ENCODE measurements around the gene CARD11.
"Not testable (repeated sequence)": the region's sequence is repeated elsewhere in the genome, so short reads cannot be mapped to it uniquely, and the experiment has no call there.

CARD11 gene

DNA sequence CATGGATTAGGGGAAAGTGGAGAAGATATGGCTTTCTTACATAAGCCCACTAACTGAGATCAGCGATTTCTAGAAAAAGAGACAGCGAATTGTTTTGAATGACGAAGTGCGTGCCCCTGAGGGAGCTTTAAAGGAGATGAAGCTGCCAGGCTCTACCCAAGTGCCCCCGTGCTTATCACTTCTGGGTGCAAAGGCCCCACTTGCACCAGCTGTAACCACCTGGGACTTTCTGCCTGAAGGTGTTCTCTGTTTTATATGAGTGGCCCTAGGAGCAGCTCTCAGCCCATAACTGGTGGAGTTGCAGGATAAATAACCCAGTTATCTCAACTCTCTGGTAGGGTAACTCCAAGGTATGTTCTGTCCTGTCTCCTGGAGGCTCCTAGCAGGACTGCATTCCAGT, 20.4 kb upstream of the CARD11 start:
- DNase-seq (ENCODE audit: low read depth in 3 of 3): no peak

- DNase-seq (ENCODE audit: low read depth in 3 of 3): peak; percentile 57 to 77 (median 70)
Observed at GRCh38 chr7:3063016-3063753, 19.5 kb upstream of the CARD11 start.

- DNase-seq (ENCODE audit: low read depth in 3 of 3): no peak
Observed at GRCh38 chr7:3057066-3057420, 13.4 kb upstream of the CARD11 start.

GRCh38 chr7:3056234-3057065, 12.8 kb upstream of the CARD11 start:
- DNase-seq (ENCODE audit: low read depth in 3 of 3): no peak

DNA sequence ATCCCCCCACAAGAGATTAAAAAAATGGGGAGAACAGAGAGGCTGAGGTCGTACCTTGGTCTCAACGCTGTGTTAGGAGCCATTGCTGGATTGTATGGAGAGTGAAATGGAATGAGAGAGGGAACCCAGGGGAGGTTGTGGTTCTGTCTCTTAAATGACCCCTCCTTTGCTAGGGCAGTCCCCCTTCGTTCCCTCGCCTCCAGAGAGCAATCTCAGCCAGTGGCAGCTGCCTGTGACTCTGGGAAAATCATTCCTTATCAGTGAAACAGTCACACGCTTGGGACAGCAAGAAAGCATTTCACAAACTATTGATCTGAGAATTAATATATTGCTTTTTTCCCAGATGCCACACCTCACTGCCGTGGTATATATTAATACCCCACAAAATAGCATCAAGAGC, 12.0 kb upstream of the CARD11 start:
- no peak for DNase-seq (ENCODE audit: low read depth in 3 of 3)

DNA sequence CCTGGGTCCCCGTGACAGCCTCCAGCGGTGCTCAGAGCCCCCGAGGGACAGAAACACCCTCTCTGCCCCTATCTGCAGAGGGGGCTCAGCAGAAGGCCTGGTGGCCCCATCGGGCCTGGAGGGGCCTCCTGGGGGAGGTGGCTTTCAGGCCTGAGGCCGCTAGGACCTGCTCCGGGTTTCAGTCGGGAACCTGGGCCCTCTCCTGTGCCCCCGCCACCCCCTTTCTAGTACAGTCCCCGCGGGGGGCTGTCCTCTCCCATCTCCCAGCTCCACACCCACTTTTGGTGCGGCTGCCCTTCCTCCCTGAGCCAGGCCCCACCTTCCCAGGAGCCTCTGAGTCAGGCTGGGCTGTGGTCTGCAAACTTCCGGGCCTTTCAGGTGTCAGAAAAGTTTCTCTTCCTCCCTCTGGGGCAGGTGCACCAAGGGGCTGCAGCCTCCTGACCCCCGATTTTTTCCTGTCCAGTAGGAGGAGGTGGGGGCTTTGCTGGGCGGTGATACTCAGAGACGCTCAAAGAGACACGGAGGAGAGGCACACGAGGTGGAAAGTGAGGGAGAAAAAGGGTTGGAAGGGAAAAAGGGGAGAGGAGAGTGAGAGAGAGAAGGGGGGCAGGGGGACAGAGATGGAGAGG, 692 bp downstream of the CARD11 start:
- DNase-seq (ENCODE audit: low read depth in 3 of 3): peak; percentile 40 to 48 (median 47)

DNA sequence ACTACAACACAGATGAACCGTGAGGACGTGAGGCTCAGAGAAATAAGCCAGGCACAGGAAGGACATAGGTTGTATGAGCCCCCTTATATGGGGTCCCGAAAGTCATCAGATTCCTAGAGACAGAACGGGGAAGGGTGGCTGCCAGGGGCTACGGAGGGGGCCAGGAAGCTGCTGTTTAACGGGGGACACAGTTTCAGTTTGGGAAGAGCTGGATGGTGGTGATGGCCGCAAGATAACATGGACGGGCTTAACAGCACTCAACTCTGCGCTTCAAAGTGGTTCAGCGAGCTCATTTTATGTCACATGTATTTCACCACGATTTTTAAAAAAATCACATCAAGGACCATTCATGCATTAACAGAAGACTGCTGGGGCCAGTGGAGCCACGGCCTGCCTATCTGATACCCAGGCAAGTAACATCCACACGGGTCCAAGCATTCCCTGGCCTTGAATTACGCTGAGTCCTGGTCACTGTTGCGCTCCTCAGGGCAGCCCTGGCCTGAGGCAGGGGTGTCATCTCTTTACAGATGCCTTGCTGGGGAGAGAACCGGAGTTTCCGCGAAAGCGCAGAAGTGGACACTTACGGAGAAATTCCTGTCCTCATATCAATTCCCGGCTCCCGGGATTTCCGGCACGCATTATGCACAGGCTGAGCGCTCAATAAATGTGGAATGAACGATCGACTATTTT, 1.5 kb downstream of the CARD11 start:
- DNase-seq (ENCODE audit: low read depth in 3 of 3): no peak

DNA sequence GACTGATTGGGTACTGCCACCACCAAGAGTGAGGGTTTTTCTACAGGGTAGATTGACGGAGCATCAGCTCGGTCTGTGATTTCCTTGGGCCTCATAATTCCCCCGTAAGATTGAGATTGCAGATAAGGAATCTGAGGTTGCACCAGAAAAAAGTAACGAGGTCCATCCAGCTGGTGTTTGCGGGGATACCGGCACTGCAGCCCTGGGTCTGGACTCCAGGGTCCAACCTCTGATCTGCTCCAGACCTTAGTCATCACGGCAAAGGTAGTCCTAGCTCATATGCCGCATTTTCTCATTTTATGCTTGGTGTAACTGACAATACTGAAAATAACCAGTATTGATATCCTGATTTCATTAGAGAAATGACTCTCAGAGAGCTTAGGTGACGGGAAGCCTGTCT, 3.9 kb downstream of the CARD11 start:
- no peak for DNase-seq (ENCODE audit: low read depth in 3 of 3)

DNA sequence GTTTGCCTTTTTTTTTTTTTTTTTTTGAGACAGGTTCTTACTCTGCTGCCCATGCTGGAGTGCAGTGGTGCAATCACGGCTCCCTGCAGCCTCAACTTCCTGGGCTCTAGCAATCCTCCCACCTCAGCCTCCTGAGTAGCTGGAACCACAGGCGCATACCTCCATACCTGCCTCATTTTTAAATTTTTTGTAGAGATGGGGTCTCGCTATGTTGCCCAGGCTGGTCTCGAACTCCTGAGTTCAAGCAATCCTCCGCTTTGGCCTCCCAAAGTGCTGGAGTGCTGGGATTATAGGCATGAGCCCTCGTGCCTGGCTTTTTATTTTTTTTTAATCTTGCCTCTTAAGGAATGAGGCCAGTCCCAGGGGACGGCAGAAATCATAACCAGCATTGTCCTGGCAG, 5.7 kb downstream of the CARD11 start:
- DNase-seq (ENCODE audit: low read depth in 3 of 3): not testable (repeated sequence)

DNA sequence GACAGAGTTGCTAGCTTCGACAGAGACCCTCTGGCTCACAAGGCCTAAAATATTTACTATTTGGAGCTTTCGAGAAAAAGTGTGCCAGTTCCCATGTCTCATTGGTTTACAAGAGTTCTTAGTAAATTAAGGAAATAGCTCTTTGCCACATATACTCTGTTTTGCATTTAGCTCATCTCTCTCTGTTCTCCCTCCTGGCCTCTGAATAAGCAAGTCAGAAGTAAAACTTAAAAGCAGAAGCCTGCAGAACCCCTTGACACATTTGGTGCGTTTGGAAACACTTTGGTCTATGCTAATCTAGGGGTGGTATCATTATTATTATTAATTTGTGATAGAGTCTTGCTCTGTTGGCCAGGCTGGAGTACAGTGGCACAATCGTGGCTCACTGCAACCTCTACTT, 6.4 kb downstream of the CARD11 start:
- no peak for DNase-seq (ENCODE audit: low read depth in 3 of 3)

DNA sequence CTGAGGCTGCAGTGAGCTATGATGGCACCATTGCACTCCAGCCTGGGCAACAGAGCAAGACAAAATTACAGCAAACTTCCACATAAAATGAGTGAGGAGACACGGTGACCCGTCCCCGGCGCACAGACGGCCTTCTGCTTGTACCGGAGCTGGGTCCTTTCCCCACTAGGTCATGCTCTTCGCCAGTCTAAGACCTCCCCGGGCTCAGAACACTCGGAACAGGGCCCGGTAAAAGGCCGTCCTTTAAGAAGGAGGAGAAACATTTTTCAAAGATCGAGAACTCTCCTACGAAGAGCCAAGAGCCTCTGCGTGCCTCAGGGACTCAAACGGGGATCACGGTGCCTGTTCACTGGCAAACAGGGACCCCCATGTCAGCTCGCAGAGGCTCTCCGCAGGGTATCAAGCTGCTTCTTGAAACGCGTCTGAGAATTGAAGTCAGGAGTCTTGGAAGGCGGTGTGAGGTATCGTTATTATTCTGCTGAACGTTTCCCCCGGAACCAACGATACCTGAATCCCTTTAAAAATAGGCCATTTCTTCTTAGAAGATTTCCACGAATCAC, 9.0 kb downstream of the CARD11 start:
- no peak for DNase-seq (ENCODE audit: low read depth in 3 of 3)

DNA sequence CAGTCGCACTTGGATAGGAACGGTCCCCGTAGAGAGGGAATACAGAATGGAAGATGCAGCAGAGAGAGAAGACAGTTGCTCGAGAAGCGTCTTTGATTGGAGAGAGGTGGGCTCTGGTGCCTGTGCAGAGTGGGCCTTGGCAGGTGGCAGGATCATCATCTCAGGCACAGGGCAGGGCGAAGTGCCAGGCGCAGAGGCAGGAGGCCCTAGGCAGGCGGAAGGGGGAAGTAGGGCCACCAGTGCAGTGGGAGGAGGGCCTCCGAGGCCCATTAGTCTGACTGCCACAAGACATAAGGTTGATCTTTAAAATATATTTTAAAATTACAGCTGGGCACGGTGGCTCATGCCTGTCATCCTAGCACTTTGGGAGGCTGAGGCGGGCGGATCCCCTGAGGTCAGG, 10.1 kb downstream of the CARD11 start:
- no peak for DNase-seq (ENCODE audit: low read depth in 3 of 3)

- no peak for DNase-seq (ENCODE audit: low read depth in 3 of 3)
Observed at GRCh38 chr7:3033136-3033535, 10.5 kb downstream of the CARD11 start.

DNA sequence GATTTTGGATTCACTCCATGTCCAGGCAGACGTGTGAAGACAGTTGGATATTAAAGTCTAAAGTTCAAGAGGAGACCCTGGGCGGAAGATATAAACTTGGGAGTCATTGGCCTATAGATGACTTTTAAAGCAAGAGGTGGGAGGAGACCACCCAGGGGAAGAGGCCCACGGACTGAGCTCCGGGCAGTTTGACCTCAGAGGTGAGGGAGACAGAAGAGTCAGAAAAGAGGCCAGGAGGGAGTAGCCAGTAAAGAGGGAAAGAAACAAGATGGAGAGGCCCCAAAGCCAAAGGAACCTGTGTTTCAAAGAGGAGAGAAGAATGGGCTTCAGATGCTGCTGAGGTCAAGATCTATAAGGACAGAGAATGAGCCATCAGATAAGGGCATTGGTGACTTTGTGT, 11.4 kb downstream of the CARD11 start:
- no peak for DNase-seq (ENCODE audit: low read depth in 3 of 3)

DNA sequence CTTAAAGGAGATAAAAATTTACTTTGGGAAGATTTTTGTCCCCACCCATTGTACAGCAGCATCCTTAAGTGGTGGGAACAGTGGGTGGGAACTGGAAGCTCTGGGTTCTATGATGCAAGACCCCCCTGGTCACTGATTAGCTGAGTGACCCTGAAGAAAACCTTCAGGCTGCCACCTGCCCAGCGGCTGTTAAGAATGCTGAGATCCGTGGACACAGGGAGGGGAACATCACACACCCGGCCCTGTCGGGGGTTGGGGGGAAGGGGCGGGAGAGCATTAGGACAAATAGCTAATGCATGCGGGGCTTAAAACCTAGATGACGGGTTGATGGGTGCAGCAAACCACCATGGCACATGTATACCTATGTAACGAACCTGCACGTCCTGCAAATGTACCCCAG, 14.5 kb downstream of the CARD11 start:
- DNase-seq (ENCODE audit: low read depth in 3 of 3): no peak

DNA sequence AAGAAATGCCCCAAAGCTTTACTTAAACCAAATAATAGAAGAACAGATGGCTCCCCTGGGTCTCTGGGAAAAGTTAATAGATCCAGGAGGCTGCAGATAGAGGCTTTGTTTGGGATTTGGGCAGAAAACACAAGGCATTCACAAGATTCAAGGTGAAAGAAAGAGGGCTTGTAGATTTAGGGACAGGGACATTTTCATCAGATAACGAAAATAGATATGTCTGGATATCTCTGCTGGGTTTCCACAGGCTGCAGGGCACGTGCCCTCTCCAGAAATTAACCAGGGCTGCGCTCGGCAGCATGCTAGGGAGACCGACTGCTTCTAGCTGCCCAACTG, 14.9 kb downstream of the CARD11 start:
- DNase-seq (ENCODE audit: low read depth in 3 of 3): no peak

DNA sequence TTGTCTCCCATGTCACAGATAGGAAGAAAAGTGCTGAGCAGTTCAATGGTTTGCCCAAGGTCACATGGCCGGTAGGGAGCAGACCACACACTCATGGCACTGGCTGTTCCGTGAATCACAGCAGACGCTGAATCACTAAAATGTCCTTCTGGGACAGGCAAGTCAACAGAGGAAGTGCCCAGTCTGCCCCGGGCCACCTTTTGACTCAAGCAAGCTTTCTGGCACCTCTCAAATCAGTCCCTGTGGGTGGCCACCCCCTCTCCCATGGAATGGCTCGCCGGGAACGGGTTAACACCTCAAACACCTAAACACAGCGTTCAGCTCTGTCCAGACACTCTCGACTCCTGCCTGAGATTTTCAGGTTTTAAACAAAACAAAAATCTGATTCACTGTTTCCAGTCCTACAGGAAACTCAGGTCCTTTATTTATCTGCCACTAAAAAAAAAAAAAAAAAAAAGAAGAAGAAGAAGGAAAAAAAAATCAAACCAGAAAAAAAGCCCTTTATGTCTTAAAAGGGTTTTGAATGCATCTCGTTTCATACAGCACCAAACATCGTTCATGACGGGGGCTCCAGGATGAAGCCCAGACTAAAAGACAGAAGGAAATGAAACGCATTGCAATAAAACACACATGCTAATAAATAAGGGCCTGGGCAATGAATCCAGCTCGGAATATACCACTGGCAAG, 15.5 kb downstream of the CARD11 start:
- DNase-seq (ENCODE audit: low read depth in 3 of 3): peak in 2 of 3 experiments; percentile 20 to 21

DNA sequence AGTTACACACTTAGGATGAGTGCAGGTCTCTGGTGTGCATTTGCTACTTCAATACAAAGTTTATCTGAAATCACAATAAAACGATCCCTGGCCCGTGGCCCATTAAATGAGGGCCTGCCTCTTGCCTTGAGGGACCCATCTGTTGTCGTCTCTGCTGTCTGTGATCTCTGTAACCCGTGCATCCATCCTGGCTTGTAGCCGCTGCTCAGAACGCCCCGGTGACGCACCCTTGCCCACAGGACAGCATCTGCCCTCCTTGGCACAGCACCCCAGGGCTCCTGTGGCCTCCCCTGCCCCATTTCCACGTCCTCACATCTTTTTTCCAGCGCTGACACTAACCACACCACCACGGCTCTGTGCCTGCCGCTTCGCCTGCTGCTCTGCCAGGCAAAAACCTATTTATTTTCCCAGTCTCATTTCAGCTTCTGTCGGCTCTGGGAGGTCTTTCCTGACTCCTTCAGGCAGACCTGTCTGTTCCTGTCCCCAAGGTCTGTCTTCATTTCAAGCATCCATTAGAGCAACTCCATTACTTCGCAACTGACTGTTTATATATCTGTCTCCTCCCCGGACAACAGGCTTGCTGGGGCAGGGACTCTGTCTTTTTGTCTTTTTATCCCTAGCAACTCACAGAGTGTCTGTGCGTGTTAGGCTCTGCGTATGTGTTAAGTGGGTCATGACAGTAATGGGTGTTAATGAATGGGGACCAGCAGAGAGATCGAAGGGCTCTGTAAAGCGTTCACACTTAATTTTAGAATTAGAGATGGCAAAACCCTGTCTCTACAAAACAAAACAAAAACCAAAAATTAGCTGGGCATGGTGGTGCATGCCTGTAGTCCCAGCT, 16.4 kb downstream of the CARD11 start:
- DNase-seq (ENCODE audit: low read depth in 3 of 3): no peak

- DNase-seq (ENCODE audit: low read depth in 3 of 3): no peak
Observed at GRCh38 chr7:3025616-3026015, 18.1 kb downstream of the CARD11 start.

DNA sequence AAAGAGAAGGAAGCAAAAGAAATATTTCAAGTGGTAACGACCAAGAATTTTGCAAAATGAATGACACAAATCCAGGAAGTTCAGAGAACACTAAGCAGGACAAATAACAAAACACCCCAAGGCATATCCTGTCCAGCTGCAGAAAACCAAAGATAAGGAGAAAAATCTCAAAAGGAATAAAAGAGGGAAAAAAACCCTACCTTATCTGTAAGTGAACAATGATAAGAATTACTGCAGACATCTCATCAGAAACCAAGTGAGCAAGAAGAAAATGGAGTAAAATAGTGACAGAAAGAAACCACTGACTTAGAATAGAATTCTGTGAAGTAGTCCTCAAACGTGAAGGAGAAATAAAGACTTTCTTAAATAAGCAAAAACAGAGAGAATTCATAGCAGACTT, 21.8 kb downstream of the CARD11 start:
- no peak for DNase-seq (ENCODE audit: low read depth in 3 of 3)

DNA sequence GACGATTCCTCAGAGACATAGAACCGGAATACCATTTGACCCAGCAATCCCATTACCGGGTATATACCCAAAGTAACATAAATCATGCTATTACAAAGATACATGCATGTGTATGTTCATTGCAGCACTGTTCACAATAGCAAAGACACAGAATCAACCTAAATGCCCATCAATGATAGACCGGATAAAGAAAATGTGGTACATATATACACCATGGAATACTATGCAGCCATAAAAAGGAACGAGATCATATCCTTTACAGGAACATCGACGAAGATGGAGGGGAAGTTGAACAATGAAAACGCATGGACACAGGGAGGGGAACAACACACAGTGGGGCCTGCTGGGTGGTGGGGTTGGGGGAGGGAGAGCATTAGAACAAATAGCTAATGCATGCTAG, 22.4 kb downstream of the CARD11 start:
- not testable (repeated sequence) for DNase-seq (ENCODE audit: low read depth in 3 of 3)
